NCI-H748 (cell line): ENCODE results near the gene EXOC4.
"Not testable (repeated sequence)": the region's sequence is repeated elsewhere in the genome, so short reads cannot be mapped to it uniquely, and the experiment has no call there.

ENCODE experiments used
- DNase-seq: peaks from one replicate; lab custom pipeline; 2025; ENCODE audit not compliant: unreplicated experiment; lab: John Stamatoyannopoulos, UW

Gene EXOC4

DNA sequence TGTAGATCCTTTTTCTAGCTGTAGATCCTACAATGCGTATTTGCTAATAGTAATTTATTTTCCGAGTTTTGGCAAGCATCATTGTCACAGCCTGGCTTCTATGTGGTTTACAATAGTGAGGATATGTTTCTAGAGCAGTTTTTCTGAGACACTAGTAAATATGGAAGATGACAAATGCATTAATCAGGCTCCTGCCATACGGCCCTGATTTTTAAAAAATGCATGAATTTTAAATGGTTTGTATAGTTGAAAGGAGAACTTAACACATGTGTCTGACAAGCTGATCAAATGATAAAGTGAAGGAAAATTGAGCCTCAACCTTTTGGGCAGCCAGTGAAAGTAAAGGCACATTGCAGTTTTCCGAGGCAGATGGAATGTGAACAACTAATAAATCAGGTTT lies 354.1 kb downstream of the EXOC4 start:
- no peak for DNase-seq

GRCh38 chr7:133609806-133610205 lies 356.9 kb downstream of the EXOC4 start:
- no peak for DNase-seq

- no peak for DNase-seq
Measured at GRCh38 chr7:133611955-133612354, 359.1 kb downstream of the EXOC4 start.

DNA sequence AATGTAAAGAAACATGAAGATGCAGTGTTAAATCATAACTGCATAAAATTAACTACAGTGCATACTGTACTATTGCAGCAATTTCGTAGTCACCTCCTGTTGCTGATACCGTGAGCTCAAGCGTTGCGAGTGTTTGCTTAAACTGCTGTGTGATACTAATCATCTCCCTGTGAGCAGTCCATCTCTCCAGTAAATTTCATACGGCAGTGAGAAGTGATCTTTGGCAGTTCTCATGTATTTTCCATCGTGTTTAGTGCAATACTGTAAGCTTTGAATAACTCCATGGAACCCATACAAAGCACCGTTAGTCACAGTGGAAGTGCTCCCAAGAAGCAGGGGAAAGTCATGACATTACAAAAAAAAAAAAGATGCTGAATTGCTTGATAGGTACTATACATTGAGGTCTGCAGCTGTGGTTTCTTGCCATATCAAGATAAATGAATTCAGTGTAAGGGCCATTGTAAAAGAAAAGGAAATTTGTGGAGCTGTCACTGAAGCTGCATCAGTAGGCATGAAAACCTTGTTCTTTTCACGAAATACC lies 360.4 kb downstream of the EXOC4 start:
- DNase-seq, result peak; percentile 9

DNA sequence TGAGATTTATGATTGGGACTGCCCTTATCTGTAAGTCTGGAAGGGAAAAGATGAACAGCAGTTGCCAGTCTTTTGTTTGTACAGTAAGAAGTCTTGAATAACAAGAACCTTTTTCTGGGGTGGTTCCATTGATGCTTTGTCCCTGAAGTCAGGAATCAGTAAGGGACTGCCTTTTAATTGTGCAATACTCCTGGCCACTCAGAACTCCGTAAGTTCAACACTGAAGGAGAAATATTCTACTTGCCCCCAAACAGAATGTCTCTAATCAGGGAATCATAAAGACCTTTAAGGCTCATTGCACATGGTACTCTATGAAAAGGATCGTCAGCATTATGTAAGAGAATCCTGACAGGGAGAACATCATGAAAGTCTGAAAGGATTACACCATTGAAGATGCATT lies 361.4 kb downstream of the EXOC4 start:
- DNase-seq, result no peak

DNA sequence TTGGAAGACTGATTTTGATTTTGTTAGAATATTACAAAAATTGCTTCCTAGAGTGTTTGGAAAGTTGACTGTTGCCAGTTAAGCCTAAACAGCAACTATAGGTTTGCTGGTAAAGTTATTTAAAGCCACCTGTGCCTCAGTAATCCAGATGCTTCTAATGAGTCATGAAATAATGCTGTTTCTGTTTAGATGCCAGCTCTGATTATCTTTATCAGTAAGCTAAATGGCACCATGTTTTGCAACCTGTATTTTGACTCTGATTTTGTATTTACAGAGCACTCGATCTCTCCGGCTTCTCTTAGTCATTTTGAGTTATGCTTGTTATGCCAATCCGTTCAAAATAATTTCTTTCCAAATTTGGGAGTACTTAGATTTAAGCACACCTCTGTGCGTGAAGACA lies 366.1 kb downstream of the EXOC4 start:
- no peak for DNase-seq

- DNase-seq, result no peak
Measured at GRCh38 chr7:133619491-133619890, 366.6 kb downstream of the EXOC4 start.

DNA sequence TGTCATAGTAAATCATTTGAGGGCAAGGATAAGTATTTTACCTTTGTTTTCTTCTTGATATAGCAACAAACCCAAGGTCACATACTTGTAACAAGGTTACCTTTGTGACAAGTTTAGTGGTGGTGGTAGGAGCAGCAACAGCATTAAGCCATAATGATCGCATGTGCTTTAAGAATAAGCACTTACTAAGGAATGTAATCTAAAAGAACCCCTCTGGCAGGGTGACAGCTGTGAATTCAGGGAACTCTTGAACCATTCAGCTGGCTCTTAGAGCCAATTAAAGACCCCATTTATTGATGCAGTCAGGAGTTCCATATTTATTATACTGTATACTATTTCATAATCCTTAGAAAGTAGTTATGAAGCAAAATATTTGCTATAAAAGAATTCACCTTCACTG lies 370.8 kb downstream of the EXOC4 start:
- DNase-seq, result no peak

DNA sequence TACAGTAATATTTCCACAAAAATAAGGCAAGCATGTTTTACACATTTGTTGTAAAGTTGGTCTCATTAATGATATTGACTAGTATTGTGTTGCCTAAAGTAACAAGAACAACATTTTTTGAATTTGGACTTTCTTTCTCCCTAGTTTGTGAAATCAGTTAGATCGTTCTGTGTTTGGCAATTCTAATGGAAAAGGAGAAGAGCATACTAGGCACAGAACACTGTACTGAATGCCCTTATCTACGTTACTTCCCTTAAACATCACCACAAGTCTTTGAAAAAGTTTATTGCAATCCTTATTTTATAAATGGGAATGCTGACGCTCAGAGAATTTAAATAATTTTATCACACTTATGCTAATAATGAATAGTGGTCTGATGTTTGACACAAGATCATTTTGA lies 372.2 kb downstream of the EXOC4 start:
- DNase-seq, result no peak

- no peak for DNase-seq
Measured at GRCh38 chr7:133629701-133630100, 376.8 kb downstream of the EXOC4 start.

DNA sequence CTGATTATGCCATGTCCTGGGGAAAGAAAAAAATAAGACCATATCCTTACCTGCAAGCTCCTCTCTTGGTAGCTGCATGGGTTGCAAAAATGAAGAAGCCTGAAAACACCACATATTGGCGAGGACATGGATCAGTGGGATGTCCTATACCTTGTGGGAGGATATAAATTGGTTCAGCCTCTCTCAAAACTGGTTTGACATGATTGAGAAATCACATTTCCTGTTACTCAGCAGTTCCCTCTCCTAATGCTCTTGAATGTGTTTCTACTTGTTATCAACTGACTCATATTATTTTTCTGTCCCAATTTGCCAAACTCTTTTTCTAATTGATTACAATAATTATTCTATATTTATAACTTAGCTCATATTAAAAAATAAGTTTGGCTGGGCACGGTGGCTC lies 380.2 kb downstream of the EXOC4 start:
- DNase-seq, result no peak

- DNase-seq, result no peak
Measured at GRCh38 chr7:133635541-133635940, 382.7 kb downstream of the EXOC4 start.

GRCh38 chr7:133638857-133639256 lies 386.0 kb downstream of the EXOC4 start:
- no peak for DNase-seq

GRCh38 chr7:133641436-133641835 lies 388.6 kb downstream of the EXOC4 start:
- no peak for DNase-seq

DNA sequence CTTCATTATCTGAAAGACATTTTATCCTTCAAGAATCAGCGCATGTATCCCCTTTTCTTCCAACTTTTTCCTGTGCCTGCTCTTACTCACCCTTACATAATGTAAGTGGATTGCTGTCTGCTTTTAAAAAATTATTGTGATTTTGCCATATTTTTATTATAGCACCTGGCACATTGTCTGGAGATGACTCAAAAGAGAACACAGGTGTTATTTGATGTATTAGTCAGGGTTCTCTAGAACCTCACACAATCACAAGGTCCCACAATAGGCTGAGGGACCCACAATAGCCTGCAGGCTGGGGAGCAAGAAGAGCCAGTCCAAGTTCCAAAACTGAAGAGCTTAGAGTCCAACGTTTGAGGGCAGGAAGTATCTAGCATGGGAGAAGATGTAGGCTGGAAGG lies 390.0 kb downstream of the EXOC4 start:
- DNase-seq, result no peak

DNA sequence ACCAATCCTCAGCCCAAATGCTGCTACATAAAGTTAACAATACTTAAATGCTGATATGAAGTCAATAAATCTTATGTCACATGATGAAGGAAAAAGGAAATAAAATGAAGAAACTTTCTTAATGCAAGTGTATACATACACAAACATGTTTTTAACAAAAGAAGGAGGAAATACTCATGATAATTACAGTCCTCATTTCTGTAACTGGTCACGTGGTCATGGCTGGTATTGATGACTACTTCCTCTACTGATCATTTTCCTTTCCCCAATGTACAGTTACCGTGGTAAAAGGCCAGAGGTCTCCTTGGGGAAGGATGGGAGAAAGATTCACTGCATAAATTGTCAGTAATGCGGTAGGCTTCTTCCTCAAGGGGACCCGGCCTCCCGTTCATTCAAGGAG lies 390.8 kb downstream of the EXOC4 start:
- DNase-seq, result not testable (repeated sequence)

- DNase-seq, result peak; percentile 40
Measured at GRCh38 chr7:133645884-133646391, 393.1 kb downstream of the EXOC4 start.

DNA sequence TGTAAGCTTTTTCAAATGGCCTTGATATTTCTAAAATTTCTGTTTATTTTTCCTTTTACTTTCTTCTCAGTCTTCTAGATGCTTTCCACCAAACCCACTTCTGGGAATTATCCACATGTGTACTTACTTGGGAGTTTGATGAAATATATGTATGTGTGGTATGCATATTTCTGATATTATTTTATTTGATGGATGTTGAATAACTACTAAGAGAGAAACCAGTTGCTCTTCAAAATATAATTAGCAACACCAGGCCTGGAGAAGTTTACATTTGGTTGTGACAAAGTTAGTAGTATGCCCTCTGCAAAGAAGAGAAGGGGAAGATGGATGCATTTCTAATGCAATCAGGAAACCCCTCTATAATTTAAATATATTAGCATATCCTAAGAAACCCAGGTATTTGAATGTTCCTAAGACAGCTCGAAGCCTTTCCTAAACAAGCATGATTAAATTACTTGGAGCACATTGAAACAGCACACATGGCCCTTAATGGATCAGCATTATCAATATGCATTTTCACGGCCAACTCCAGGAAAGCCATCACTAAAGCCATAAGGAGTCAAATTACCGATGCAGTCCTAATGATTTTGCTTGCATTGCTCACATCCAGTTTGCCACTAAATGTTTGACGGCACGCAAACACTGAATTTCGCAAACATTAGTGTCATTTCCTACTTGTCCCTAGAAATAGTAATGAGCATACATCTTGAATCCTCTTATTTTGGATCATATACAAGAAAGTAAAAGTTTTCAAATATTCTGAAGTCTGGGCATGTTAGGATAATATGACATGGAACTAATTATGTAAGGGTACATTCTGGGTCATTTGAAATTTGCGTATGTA lies 393.8 kb downstream of the EXOC4 start:
- DNase-seq, result no peak

DNA sequence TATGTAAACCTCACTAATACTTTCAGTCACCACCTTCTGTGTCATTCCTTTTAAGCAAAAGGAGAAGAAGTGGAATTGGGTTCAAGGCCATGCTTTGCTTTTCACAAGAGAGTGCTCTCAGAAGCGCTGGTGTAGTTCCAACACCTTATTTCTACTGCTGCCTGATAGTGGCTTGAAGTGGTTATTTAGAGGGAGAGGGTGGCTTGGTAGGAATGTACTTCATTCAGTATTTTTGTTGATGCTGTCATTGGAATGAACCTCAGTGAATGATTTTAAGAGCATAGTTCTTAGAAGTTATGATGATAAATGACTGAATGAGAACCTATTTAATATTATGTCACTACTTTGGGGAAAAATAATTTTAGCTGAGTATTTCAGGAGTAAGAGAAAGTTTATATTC lies 396.7 kb downstream of the EXOC4 start:
- no peak for DNase-seq

DNA sequence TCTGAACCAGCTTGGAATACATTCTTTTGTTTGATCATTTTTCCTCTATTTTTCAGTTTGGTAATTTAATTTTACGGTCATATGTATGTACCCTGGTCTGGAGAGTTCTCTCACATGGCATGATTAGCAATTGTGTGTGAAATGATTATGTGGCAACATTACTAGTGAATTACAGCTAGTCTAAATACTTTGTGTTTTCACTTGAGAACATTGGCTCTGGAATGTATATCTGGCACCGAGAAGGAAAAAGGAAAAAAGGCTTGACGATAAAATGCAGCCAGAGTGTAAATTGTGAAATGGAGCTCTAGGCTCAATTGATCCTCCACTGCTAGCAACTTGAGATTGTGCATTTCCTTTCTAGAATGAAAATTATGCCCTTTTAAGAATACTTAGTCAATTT lies 397.2 kb downstream of the EXOC4 start:
- DNase-seq, result no peak

DNA sequence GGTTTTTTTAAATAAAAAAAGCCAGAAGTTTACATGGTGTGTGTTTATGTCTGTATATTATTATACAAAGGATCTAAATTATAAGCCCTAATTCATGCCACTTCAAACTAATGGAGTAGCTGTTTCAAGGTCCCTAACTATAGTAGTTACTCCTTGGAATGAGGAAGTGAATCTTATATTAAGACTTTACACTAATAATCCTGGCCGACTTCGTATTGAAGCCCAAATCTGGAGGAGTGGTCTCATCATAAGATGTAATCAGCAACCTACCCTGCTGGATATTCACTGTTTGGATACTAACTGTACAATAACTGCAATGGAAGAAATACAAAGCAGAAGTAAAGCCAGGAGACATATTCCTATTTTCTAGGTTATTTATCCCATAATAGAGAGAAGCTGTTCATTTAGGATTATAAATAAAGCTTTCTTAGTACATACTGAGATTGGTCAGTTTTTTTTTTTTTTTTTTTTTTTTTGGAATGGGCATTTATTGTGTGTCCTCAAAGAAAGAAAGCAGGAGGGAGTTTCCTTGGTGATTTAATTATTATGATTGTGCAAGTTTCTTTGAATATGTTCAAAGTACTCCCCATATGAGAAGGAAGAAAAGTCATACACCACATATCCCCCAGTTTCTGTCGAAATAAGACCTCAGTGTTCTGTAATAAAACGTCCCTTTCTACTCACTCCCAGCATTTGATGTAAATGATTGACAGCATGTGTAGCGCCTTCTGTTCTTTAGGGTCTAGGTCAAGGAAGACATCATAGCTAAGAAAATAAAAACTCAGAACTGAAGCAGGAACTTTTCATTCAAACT lies 397.8 kb downstream of the EXOC4 start:
- no peak for DNase-seq

DNA sequence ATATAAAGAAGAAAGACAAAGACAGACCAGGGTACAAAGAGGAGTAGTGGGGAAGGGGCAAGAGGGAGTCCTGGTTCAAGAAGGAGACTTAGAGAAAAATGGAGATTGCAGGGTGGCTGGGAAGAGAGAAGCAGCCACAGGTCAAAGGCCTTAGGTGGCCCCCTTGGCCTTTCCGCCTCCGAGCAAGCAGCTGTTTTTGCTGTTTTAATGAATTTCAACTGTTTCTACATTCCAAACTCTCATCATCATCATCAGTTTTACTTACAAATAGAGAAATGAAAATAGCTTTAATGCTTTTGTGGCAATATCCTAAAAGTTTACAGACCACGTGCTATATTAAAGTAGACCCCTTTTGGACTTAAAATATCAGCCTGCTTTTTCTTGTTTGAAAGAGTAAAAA lies 399.7 kb downstream of the EXOC4 start:
- DNase-seq, result no peak
